Ovary (tissue), 3 donors: ENCODE measurements around the gene RHNO1.

Source experiments
- EP300 ChIP-seq: sonication (generic); formaldehyde crosslinking; IDR thresholded peaks from one replicate; pipeline ENCODE4 v1.6.1; 2017; ENCODE audit warnings: antibody characterized with exemption
- TF ChIP-seq, protein P1 (sequence below), 3 donors: fragments of 450-650 bp in 2 of 3; fragments of 200-600 bp in 1 of 3; IDR thresholded peaks; one replicate each; pipeline versions ENCODE4 v1.5.1 to v1.8.0; 2016 to 2022; ENCODE audit warnings: antibody characterized with exemption in 3 of 3, mild to moderate bottlenecking in 1 of 3
- donor health status: DM: no; HTN: no; CAD: no.

DNA sequence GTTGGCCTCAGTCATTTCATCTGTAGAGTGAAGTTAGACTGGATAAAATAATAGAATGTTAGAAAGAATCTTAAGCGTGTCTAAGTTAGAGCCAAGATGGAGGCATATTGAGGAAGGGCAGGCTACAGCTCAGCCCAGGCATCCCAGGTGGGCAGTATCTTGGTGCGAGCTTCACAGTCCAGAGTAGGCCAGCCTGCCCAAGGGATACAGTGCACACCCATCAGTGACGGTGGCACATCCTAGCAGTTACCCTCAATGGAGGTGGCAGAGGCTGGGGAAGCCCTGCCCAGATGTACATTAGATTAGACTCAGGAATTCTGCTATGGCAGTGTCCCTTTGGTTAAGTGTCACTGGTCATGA is 35.2 kb downstream of the RHNO1 start:
- TF ChIP-seq EP300: no peak
- TF ChIP-seq, protein P1, sequence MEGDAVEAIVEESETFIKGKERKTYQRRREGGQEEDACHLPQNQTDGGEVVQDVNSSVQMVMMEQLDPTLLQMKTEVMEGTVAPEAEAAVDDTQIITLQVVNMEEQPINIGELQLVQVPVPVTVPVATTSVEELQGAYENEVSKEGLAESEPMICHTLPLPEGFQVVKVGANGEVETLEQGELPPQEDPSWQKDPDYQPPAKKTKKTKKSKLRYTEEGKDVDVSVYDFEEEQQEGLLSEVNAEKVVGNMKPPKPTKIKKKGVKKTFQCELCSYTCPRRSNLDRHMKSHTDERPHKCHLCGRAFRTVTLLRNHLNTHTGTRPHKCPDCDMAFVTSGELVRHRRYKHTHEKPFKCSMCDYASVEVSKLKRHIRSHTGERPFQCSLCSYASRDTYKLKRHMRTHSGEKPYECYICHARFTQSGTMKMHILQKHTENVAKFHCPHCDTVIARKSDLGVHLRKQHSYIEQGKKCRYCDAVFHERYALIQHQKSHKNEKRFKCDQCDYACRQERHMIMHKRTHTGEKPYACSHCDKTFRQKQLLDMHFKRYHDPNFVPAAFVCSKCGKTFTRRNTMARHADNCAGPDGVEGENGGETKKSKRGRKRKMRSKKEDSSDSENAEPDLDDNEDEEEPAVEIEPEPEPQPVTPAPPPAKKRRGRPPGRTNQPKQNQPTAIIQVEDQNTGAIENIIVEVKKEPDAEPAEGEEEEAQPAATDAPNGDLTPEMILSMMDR (IDR thresholded peaks at IDR 0.05): no peak
